ENCODE data around the gene IKZF3. TPM values are rescaled to one million over a fixed set of nuclear protein-coding genes. Genes with fewer than 3 reads are reported as not detected.

Gene IKZF3
- polyA plus RNA-seq, 1 of the 3 experiments (the other 2 are of a cell fraction): not detected

DNA sequence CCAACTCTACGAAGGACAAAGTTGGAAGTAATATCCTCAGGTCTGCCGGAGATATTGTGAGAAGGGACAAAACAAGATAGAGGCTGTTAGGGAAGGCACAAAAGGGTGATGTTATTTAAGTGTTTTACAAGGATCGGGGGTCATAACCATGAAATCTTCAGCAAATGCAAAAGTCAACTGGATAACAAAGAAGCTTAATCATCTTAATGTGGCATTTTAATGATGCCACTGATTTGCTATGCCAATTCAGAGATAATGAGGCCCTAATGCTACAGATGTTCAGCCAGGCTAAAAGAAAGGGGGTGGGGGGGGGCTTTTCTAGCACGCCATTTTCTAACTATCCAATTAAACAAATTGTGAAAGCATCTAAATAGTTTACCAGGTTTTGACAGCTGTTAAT is 63.1 kb downstream of the IKZF3 start:
- CTCF ChIA-PET: interaction anchor here (1.0 kb wide), 1 partner anchor 179 kb away, joined by 4 read pairs; no protein-coding TSS in a partner anchor
- Histone ChIP-seq H3K9ac (no peak overlapping the region), H3K4me1 (ENCODE audit: control insufficient read depth in 1 of 2, insufficient read depth in 2 of 2, low read depth in 1 of 2, low read length in 1 of 2) (no peaks in the 10 kb centered on the region; a peak in 1 of 4 replicates), H3K4me2 (no peak overlapping the region), H4K20me1 (ENCODE audit: insufficient read depth) (no peaks in the 10 kb centered on the region), H2AFZ (ENCODE audit: low read depth) (no peak overlapping the region), H3K9me3 (no peaks in the 10 kb centered on the region), H3K36me3 (replicated peaks in 1 of 2; ENCODE audit: control insufficient read depth in 1 of 2, insufficient read depth in 2 of 2, low read length in 1 of 2) (no peaks in the 10 kb centered on the region), H3K79me2 (ENCODE audit: insufficient read depth) (no peaks in the 10 kb centered on the region), H3K27me3 (ENCODE audit: insufficient read depth) (peaks cover 46% of the 10 kb centered on the region; the same call in 1 of the 2 replicates), H3F3A (replicated peaks; ENCODE audit: insufficient read depth) (no peaks in the 10 kb centered on the region), H3K9me2 (no peaks in the 10 kb centered on the region), H3K27ac (ENCODE audit: low read depth in 2 of 2, low read length in 1 of 2) (no peak overlapping the region), H3K4me3 (ENCODE audit: low read depth in 2 of 2, low read length in 1 of 2) (no peak overlapping the region)
- DNase-seq: no peak
- WGBS (ENCODE audit: low lambda C conversion rate): 30% methylated on average over 4 of the region's 4 CpGs
- TF ChIP-seq, protein P1, sequence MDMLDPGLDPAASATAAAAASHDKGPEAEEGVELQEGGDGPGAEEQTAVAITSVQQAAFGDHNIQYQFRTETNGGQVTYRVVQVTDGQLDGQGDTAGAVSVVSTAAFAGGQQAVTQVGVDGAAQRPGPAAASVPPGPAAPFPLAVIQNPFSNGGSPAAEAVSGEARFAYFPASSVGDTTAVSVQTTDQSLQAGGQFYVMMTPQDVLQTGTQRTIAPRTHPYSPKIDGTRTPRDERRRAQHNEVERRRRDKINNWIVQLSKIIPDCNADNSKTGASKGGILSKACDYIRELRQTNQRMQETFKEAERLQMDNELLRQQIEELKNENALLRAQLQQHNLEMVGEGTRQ (IDR thresholded peaks at IDR 0.05; ENCODE audit: borderline replicate concordance, low read depth, low read length): no peak
- TF ChIP-seq, protein P2, sequence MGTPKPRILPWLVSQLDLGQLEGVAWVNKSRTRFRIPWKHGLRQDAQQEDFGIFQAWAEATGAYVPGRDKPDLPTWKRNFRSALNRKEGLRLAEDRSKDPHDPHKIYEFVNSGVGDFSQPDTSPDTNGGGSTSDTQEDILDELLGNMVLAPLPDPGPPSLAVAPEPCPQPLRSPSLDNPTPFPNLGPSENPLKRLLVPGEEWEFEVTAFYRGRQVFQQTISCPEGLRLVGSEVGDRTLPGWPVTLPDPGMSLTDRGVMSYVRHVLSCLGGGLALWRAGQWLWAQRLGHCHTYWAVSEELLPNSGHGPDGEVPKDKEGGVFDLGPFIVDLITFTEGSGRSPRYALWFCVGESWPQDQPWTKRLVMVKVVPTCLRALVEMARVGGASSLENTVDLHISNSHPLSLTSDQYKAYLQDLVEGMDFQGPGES (IDR thresholded peaks at IDR 0.05; ENCODE audit: low read depth, low read length): no peak
- no peak for TF ChIP-seq CHD2 (IDR thresholded peaks at IDR 0.05; ENCODE audit: low read length, partially characterized antibody)
- TF ChIP-seq RCOR1 (IDR thresholded peaks at IDR 0.05; ENCODE audit: low read length): no peak
- TF ChIP-seq, protein P3, sequence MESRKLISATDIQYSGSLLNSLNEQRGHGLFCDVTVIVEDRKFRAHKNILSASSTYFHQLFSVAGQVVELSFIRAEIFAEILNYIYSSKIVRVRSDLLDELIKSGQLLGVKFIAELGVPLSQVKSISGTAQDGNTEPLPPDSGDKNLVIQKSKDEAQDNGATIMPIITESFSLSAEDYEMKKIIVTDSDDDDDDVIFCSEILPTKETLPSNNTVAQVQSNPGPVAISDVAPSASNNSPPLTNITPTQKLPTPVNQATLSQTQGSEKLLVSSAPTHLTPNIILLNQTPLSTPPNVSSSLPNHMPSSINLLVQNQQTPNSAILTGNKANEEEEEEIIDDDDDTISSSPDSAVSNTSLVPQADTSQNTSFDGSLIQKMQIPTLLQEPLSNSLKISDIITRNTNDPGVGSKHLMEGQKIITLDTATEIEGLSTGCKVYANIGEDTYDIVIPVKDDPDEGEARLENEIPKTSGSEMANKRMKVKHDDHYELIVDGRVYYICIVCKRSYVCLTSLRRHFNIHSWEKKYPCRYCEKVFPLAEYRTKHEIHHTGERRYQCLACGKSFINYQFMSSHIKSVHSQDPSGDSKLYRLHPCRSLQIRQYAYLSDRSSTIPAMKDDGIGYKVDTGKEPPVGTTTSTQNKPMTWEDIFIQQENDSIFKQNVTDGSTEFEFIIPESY (IDR thresholded peaks at IDR 0.05; ENCODE audit: borderline replicate concordance, low read depth): no peak
- TF ChIP-seq EP300 (IDR thresholded peaks at IDR 0.05; ENCODE audit: borderline replicate concordance in 1 of 2, low read depth in 1 of 2, low read length in 1 of 2): no peak
- TF ChIP-seq GATA2 (CRISPR knock-in tag; IDR thresholded peaks at IDR 0.05): no peak
- TF ChIP-seq, protein P4, sequence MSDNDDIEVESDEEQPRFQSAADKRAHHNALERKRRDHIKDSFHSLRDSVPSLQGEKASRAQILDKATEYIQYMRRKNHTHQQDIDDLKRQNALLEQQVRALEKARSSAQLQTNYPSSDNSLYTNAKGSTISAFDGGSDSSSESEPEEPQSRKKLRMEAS (IDR thresholded peaks at IDR 0.05; ENCODE audit: low read depth): no peak
- TF ChIP-seq POLR2AphosphoS5 (IDR thresholded peaks at IDR 0.05; ENCODE audit: low read depth, low read length): no peak
- TF ChIP-seq EZH2phosphoT487 (IDR thresholded peaks at IDR 0.05; ENCODE audit: borderline replicate concordance, low read depth): no peak
- no peak for TF ChIP-seq FOXJ3 (CRISPR knock-in tag; IDR thresholded peaks at IDR 0.05)
- TF ChIP-seq SMC3 (IDR thresholded peaks at IDR 0.05; ENCODE audit: low read depth, low read length): no peak
- TF ChIP-seq RXRA (IDR thresholded peaks at IDR 0.05; ENCODE audit: borderline replicate concordance, low read depth): no peak
- no peak for TF ChIP-seq MXI1 (IDR thresholded peaks at IDR 0.05; ENCODE audit: low read depth, low read length)
- no peak for TF ChIP-seq MEF2A (IDR thresholded peaks at IDR 0.05; ENCODE audit: borderline replicate concordance, low read depth)
- TF ChIP-seq, protein P5, sequence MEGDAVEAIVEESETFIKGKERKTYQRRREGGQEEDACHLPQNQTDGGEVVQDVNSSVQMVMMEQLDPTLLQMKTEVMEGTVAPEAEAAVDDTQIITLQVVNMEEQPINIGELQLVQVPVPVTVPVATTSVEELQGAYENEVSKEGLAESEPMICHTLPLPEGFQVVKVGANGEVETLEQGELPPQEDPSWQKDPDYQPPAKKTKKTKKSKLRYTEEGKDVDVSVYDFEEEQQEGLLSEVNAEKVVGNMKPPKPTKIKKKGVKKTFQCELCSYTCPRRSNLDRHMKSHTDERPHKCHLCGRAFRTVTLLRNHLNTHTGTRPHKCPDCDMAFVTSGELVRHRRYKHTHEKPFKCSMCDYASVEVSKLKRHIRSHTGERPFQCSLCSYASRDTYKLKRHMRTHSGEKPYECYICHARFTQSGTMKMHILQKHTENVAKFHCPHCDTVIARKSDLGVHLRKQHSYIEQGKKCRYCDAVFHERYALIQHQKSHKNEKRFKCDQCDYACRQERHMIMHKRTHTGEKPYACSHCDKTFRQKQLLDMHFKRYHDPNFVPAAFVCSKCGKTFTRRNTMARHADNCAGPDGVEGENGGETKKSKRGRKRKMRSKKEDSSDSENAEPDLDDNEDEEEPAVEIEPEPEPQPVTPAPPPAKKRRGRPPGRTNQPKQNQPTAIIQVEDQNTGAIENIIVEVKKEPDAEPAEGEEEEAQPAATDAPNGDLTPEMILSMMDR (IDR thresholded peaks at IDR 0.05): no peak
- TF ChIP-seq TAF1 (IDR thresholded peaks at IDR 0.05; ENCODE audit: borderline replicate concordance, low read depth, low read length): no peak
- no peak for TF ChIP-seq TCF12 (IDR thresholded peaks at IDR 0.05)
- TF ChIP-seq, protein P6, sequence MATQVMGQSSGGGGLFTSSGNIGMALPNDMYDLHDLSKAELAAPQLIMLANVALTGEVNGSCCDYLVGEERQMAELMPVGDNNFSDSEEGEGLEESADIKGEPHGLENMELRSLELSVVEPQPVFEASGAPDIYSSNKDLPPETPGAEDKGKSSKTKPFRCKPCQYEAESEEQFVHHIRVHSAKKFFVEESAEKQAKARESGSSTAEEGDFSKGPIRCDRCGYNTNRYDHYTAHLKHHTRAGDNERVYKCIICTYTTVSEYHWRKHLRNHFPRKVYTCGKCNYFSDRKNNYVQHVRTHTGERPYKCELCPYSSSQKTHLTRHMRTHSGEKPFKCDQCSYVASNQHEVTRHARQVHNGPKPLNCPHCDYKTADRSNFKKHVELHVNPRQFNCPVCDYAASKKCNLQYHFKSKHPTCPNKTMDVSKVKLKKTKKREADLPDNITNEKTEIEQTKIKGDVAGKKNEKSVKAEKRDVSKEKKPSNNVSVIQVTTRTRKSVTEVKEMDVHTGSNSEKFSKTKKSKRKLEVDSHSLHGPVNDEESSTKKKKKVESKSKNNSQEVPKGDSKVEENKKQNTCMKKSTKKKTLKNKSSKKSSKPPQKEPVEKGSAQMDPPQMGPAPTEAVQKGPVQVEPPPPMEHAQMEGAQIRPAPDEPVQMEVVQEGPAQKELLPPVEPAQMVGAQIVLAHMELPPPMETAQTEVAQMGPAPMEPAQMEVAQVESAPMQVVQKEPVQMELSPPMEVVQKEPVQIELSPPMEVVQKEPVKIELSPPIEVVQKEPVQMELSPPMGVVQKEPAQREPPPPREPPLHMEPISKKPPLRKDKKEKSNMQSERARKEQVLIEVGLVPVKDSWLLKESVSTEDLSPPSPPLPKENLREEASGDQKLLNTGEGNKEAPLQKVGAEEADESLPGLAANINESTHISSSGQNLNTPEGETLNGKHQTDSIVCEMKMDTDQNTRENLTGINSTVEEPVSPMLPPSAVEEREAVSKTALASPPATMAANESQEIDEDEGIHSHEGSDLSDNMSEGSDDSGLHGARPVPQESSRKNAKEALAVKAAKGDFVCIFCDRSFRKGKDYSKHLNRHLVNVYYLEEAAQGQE (IDR thresholded peaks at IDR 0.05; ENCODE audit: low read depth, low read length): no peak
- POLR2A ChIA-PET: no interaction called here

Measured in SK-N-SH (cell line).